ENCODE measurements around the gene BTF3. TPM values are rescaled to one million over a fixed set of nuclear protein-coding genes. Genes with fewer than 3 reads are reported as not detected.
"Not testable (repeated sequence)": the region's sequence is repeated elsewhere in the genome, so short reads cannot be mapped to it uniquely, and the experiment has no call there.

Gene BTF3
- total and polyA plus RNA-seq, 5 donors from 2014 or later, result 585 to 852 (median 786) TPM

DNA sequence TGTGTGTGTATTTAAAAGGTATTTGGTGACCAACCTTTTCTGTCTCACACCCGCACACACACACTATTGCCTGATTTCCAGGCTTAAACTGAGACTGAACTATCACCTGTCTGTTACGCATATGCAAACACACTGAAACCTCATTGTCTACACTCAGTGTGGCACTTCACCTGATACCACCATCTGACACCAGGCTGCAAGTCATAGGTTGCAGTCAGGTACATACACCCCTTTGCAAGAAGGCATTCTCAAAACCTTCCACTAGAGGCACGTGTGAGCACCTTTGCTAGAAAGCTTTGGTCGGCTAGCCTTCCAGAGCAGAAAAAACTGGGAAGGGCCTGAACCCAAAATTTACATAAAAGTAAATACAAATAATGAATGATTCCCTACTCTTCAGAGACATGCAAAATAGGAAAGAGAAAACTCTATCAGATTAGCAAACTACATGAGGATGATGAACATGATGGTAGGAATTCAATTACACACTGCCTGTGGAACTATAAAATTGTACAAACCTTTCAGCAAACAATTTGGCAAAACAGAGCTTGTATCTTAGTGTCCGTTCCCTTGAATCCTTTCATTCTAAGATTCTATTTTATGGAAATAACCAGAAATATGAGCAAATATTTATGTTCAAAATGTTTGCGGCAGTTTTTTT is 43.7 kb upstream of the BTF3 start:
- H3K27ac Mint-ChIP-seq, result no peak overlapping the region
- Histone ChIP-seq H3K27me3 (ENCODE audit: control insufficient read depth, insufficient read depth, low read length) (peaks cover 59% of the 10 kb centered on the region), H3K4me1 (ENCODE audit: control insufficient read depth, insufficient read depth, low read length, poor library complexity, severe bottlenecking) (peaks cover 6% of the 10 kb centered on the region), H3K36me3 (ENCODE audit: control insufficient read depth, insufficient read depth, low read length) (no peaks in the 10 kb centered on the region), H3K9me3 (ENCODE audit: control insufficient read depth in 2 of 2, low read length in 2 of 2) (peaks cover 9 to 11% of the 10 kb centered on the region in 2 experiments), H3K4me3 (ENCODE audit: low read depth, low read length) (no peak overlapping the region), H3K27ac (ENCODE audit: insufficient read depth, low read length, poor library complexity, severe bottlenecking) (no peak overlapping the region)
- peaks cover 86% of the 10 kb centered on the region for H3K27me3 Mint-ChIP-seq
- DNase-seq, result peak in 2 of 3 donors; percentile 24 to 41
- H3K4me1 Mint-ChIP-seq, result peaks cover 0 to 12% (median 7%) of the 10 kb centered on the region in 4 donors
- H3K36me3 Mint-ChIP-seq, result no peaks in the 10 kb centered on the region
- no peak overlapping the region for H3K4me3 Mint-ChIP-seq
- peaks cover 0 to 11% (median 2%) of the 10 kb centered on the region in 7 donors for H3K9me3 Mint-ChIP-seq
- ATAC-seq (ENCODE audit: low read depth in 2 of 2), result peak; percentile 72 to 76

DNA sequence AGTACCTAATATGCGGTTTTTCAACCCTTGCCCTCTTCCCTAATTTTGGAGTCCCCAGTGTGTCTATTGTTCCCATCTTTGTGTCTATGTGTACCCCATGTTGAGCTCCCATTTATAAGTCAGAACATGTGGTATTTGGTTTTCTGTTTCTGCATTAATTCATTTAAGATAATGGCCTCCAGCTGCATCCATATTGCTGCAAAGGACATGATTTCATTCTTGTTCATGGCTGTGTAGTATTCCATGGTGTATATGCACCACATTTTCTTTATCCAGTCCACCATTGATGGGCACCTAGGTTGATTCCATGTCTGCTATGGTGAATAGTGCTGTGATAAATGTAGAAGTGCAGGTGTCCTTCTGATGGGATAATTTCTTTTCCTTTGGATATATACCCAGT is 41.8 kb upstream of the BTF3 start:
- H3K9me3 Mint-ChIP-seq; H3K27ac Mint-ChIP-seq; H3K9me3 ChIP-seq (ENCODE audit: control insufficient read depth in 2 of 2, low read length in 2 of 2); H3K4me3 Mint-ChIP-seq; H3K4me1 Mint-ChIP-seq; H3K36me3 ChIP-seq (ENCODE audit: control insufficient read depth, insufficient read depth, low read length); H3K36me3 Mint-ChIP-seq; H3K4me1 ChIP-seq (ENCODE audit: control insufficient read depth, insufficient read depth, low read length, poor library complexity, severe bottlenecking); H3K4me3 ChIP-seq (ENCODE audit: low read depth, low read length); ATAC-seq (ENCODE audit: low read depth in 2 of 2); DNase-seq; H3K27ac ChIP-seq (ENCODE audit: insufficient read depth, low read length, poor library complexity, severe bottlenecking): not testable (repeated sequence)
- peaks cover 48% of the 10 kb centered on the region for H3K27me3 ChIP-seq (ENCODE audit: control insufficient read depth, insufficient read depth, low read length)
- H3K27me3 Mint-ChIP-seq, result peaks cover 82% of the 10 kb centered on the region

DNA sequence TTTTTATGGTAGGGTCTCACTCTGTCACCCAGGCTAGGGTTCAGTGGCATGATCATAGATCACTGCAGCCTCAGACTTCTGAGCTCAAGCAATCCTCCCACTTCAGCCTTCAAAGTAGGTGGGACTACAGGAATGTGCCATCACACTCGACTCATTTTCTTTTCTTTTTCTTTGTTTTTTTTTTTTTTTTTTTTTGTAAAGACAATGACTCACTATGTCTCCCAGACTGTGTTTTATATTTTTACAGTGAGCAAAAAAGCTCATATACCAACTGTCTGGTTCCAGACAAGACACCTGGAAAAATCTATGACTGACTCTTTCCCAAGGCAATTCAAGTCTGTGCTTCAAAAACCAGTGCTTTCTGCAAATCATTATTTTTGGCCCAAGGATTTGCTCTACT is 38.9 kb upstream of the BTF3 start:
- Mint-ChIP-seq H3K27me3 (peaks cover 66% of the 10 kb centered on the region), H3K36me3 (no peaks in the 10 kb centered on the region), H3K4me3 (no peak overlapping the region), H3K9me3 (peaks cover 0 to 4% (median 0%) of the 10 kb centered on the region in 7 donors), H3K27ac (no peak overlapping the region), H3K4me1 (no peaks in the 10 kb centered on the region)
- H3K27me3 ChIP-seq (ENCODE audit: control insufficient read depth, insufficient read depth, low read length), result peaks cover 21% of the 10 kb centered on the region
- H3K4me1 ChIP-seq (ENCODE audit: control insufficient read depth, insufficient read depth, low read length, poor library complexity, severe bottlenecking), result no peaks in the 10 kb centered on the region
- no peak for ATAC-seq (ENCODE audit: low read depth in 2 of 2)
- no peak overlapping the region for H3K27ac ChIP-seq (ENCODE audit: insufficient read depth, low read length, poor library complexity, severe bottlenecking)
- DNase-seq, result no peak
- no peaks in the 10 kb centered on the region for H3K9me3 ChIP-seq (ENCODE audit: control insufficient read depth in 2 of 2, low read length in 2 of 2)
- H3K4me3 ChIP-seq (ENCODE audit: low read depth, low read length), result no peak overlapping the region
- H3K36me3 ChIP-seq (ENCODE audit: control insufficient read depth, insufficient read depth, low read length), result no peaks in the 10 kb centered on the region

DNA sequence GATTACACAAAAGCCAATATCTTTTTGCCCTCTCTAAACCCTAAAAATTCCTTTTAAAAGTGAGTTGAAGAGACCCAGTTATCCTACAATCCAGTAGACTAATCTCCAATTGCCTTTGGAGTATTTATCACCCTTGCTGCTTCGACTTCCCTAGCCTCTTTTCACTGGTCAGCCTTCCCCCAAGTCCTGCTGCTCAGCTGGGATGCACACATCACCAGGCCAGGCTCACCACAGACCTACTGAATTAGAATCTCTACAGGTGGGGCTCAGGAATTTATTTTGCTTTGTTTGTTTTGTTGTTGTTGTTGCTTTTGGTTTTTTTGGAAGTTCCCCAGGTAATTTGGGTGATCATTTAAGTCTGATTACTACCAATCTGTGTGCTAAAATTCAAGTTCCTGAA is 38.1 kb upstream of the BTF3 start:
- ATAC-seq (ENCODE audit: low read depth in 2 of 2) (no peak), DNase-seq (no peak)
- H3K4me1 ChIP-seq (ENCODE audit: control insufficient read depth, insufficient read depth, low read length, poor library complexity, severe bottlenecking), result no peaks in the 10 kb centered on the region
- H3K27ac ChIP-seq (ENCODE audit: insufficient read depth, low read length, poor library complexity, severe bottlenecking), result no peak overlapping the region
- Mint-ChIP-seq H3K27ac (no peak overlapping the region), H3K4me3 (no peak overlapping the region), H3K27me3 (peaks cover 66% of the 10 kb centered on the region), H3K9me3 (peaks cover 0 to 4% (median 0%) of the 10 kb centered on the region in 7 donors), H3K4me1 (no peaks in the 10 kb centered on the region), H3K36me3 (no peaks in the 10 kb centered on the region)
- no peaks in the 10 kb centered on the region for H3K36me3 ChIP-seq (ENCODE audit: control insufficient read depth, insufficient read depth, low read length)
- H3K9me3 ChIP-seq (ENCODE audit: control insufficient read depth in 2 of 2, low read length in 2 of 2), result no peaks in the 10 kb centered on the region
- no peak overlapping the region for H3K4me3 ChIP-seq (ENCODE audit: low read depth, low read length)
- H3K27me3 ChIP-seq (ENCODE audit: control insufficient read depth, insufficient read depth, low read length), result peaks cover 18% of the 10 kb centered on the region

DNA sequence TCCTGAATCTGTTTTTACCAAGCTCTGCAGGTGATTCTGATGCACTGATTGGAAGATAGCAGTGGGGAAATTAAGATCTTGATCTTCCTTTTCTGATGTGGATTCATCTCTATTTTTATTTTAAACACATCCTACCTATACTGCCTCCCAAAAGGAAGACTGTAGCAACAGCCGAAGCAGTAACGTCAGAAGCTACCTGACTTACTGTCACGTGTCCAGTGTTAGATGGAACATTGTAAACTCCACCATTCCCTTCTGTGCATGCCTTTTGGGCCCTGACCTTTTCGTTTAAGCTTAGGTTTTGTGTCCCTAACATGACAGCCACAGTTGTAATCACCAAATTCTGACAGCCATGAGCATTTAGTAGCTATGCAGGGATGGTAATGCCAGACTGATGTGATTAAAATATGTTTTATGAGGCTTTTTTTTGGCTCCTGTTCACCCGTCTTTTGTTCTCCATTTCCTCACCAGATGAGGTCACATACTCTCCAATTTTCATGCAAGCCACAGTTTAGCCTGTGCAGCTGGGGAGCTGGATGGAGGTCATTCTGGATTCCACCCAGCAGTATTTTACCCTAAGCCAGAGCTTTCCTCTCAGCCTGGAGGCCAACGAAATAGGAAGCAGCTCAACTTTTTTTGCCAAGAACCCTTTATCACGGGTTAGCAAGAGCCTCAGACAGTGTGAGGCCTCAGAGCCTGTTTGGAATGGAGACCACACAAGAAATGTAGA is 34.1 kb upstream of the BTF3 start:
- peaks cover 44% of the 10 kb centered on the region for H3K27me3 Mint-ChIP-seq
- no peak overlapping the region for H3K27ac ChIP-seq (ENCODE audit: insufficient read depth, low read length, poor library complexity, severe bottlenecking)
- no peak overlapping the region for H3K4me3 ChIP-seq (ENCODE audit: low read depth, low read length)
- H3K27ac Mint-ChIP-seq, result no peak overlapping the region
- ATAC-seq (ENCODE audit: low read depth in 2 of 2) (no peak), DNase-seq (no peak)
- H3K27me3 ChIP-seq (ENCODE audit: control insufficient read depth, insufficient read depth, low read length), result peaks cover 13% of the 10 kb centered on the region
- H3K9me3 Mint-ChIP-seq, result peaks cover 0 to 3% (median 0%) of the 10 kb centered on the region in 7 donors
- no peaks in the 10 kb centered on the region for H3K4me1 Mint-ChIP-seq
- H3K9me3 ChIP-seq (ENCODE audit: control insufficient read depth in 2 of 2, low read length in 2 of 2), result no peaks in the 10 kb centered on the region
- H3K36me3 ChIP-seq (ENCODE audit: control insufficient read depth, insufficient read depth, low read length), result no peaks in the 10 kb centered on the region
- no peaks in the 10 kb centered on the region for H3K4me1 ChIP-seq (ENCODE audit: control insufficient read depth, insufficient read depth, low read length, poor library complexity, severe bottlenecking)
- no peak overlapping the region for H3K4me3 Mint-ChIP-seq
- H3K36me3 Mint-ChIP-seq, result no peaks in the 10 kb centered on the region

DNA sequence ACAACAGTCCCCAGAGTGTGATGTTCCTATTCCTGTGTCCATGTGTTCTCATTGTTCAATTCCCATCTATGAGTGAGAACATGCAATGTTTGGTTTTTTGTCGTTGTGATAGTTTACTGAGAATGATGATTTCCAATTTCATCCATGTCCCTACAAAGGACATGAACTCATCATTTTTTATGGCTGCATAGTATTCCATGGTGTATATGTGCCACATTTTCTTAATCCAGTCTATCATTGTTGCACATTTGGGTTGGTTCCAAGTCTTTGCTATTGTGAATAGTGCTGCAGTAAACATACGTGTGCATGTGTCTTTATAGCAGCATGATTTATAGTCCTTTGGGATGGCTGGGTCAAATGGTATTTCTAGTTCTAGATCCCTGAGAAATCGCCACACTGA is 29.6 kb upstream of the BTF3 start:
- DNase-seq; H3K36me3 ChIP-seq (ENCODE audit: control insufficient read depth, insufficient read depth, low read length); H3K27ac ChIP-seq (ENCODE audit: insufficient read depth, low read length, poor library complexity, severe bottlenecking); H3K27ac Mint-ChIP-seq; H3K9me3 ChIP-seq (ENCODE audit: control insufficient read depth in 2 of 2, low read length in 2 of 2); H3K36me3 Mint-ChIP-seq; H3K4me3 Mint-ChIP-seq; H3K4me1 Mint-ChIP-seq; ATAC-seq (ENCODE audit: low read depth in 2 of 2); H3K9me3 Mint-ChIP-seq; H3K4me3 ChIP-seq (ENCODE audit: low read depth, low read length); H3K4me1 ChIP-seq (ENCODE audit: control insufficient read depth, insufficient read depth, low read length, poor library complexity, severe bottlenecking): not testable (repeated sequence)
- H3K27me3 ChIP-seq (ENCODE audit: control insufficient read depth, insufficient read depth, low read length), result peaks cover 16% of the 10 kb centered on the region
- H3K27me3 Mint-ChIP-seq, result peaks cover 46% of the 10 kb centered on the region

DNA sequence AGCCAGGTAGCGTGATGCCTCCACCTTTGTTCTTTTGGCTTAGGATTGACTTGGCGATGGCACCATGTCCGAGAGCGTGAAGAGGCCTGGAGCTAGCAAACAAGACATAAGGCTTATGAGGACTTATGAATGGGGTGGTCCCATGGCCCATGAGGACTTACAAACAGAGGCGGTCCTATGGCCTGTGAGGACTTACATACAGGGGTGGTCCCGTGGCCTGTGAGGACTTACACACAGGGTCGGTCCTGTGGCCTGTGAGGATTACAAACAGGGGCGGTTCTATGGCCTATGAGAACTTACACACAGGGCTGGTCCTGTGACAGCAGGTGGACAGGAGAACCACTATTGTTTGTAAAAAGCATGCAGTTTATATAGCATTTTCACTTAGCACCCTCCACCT is 28.4 kb upstream of the BTF3 start:
- peaks cover 0 to 2% (median 0%) of the 10 kb centered on the region in 7 donors for H3K9me3 Mint-ChIP-seq

DNA sequence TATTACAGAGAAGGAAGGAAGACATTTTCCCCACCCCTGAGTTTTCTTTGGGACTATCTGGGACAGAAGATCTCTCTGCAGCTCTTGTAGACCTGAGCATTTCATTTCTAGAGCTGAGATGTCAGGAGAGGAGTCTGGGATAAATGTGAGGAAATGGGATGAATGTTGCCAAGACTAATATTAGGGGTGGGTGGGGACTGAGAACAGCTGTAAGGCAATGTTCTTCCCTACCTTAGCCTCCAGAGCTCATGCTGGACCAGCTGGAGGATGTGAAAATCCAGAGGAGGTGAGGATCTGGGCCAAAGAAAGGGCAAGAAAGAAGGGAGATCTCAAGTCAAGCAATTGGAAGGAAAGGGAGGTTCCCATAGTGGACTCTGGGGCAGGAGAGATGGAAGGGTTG is 26.6 kb upstream of the BTF3 start:
- Mint-ChIP-seq H3K9me3 (peaks cover 0 to 2% (median 0%) of the 10 kb centered on the region in 7 donors), H3K27ac (no peak overlapping the region), H3K4me1 (no peaks in the 10 kb centered on the region), H3K4me3 (no peak overlapping the region), H3K27me3 (peaks cover 33% of the 10 kb centered on the region), H3K36me3 (no peaks in the 10 kb centered on the region)
- ATAC-seq (ENCODE audit: low read depth in 2 of 2), result no peak
- DNase-seq, result no peak
- peaks cover 12% of the 10 kb centered on the region for H3K27me3 ChIP-seq (ENCODE audit: control insufficient read depth, insufficient read depth, low read length)
- no peak overlapping the region for H3K27ac ChIP-seq (ENCODE audit: insufficient read depth, low read length, poor library complexity, severe bottlenecking)
- H3K36me3 ChIP-seq (ENCODE audit: control insufficient read depth, insufficient read depth, low read length), result no peaks in the 10 kb centered on the region
- H3K4me3 ChIP-seq (ENCODE audit: low read depth, low read length), result no peak overlapping the region
- no peaks in the 10 kb centered on the region for H3K9me3 ChIP-seq (ENCODE audit: control insufficient read depth in 2 of 2, low read length in 2 of 2)
- H3K4me1 ChIP-seq (ENCODE audit: control insufficient read depth, insufficient read depth, low read length, poor library complexity, severe bottlenecking), result no peaks in the 10 kb centered on the region

More for the DNA sequence above, 28.4 kb upstream of the BTF3 start:
- peaks cover 16% of the 10 kb centered on the region for H3K27me3 ChIP-seq (ENCODE audit: control insufficient read depth, insufficient read depth, low read length)
- H3K36me3 Mint-ChIP-seq, result no peaks in the 10 kb centered on the region
- no peak for ATAC-seq (ENCODE audit: low read depth in 2 of 2)
- no peak overlapping the region for H3K4me3 Mint-ChIP-seq
- no peaks in the 10 kb centered on the region for H3K9me3 ChIP-seq (ENCODE audit: control insufficient read depth in 2 of 2, low read length in 2 of 2)
- DNase-seq, result no peak
- no peaks in the 10 kb centered on the region for H3K36me3 ChIP-seq (ENCODE audit: control insufficient read depth, insufficient read depth, low read length)
- no peak overlapping the region for H3K27ac ChIP-seq (ENCODE audit: insufficient read depth, low read length, poor library complexity, severe bottlenecking)
- no peak overlapping the region for H3K27ac Mint-ChIP-seq
- H3K4me1 Mint-ChIP-seq, result no peaks in the 10 kb centered on the region
- peaks cover 40% of the 10 kb centered on the region for H3K27me3 Mint-ChIP-seq
- no peaks in the 10 kb centered on the region for H3K4me1 ChIP-seq (ENCODE audit: control insufficient read depth, insufficient read depth, low read length, poor library complexity, severe bottlenecking)
- no peak overlapping the region for H3K4me3 ChIP-seq (ENCODE audit: low read depth, low read length)

Measured in CD4-positive, CD25-positive, alpha-beta regulatory T cell (primary cell).